H9 (cell line): ENCODE results near the gene SNAP47. TPM values are rescaled to one million over a fixed set of nuclear protein-coding genes. Genes with fewer than 3 reads are reported as not detected.

Experiments used
- DNase-seq: peaks from one replicate; pipeline ENCODE4 v3.0.0-alpha.2; 2017
- H2AFZ ChIP-seq: one replicate; pipeline ENCODE4 v1.6.1; 2013; ENCODE audit warnings: mild to moderate bottlenecking, low read length, control low read depth, moderate library complexity
- H2AK5ac ChIP-seq: 2 replicates; pipeline ENCODE4 v1.6.1; 2013; ENCODE audit warnings: low read length, control low read depth, mixed read lengths; ENCODE audit not compliant: insufficient read length
- H2BK120ac ChIP-seq: one replicate; pipeline ENCODE4 v1.6.1; 2013; ENCODE audit warnings: low read depth, mild to moderate bottlenecking, low read length, control low read depth, inconsistent platforms; ENCODE audit not compliant: poor library complexity, severe bottlenecking
- H2BK12ac ChIP-seq: 2 replicates; pipeline ENCODE4 v1.6.1; 2013; ENCODE audit warnings: low read length, control low read depth, mixed read lengths, low read depth; ENCODE audit not compliant: insufficient read length
- H2BK15ac ChIP-seq: 2 replicates; pipeline ENCODE4 v1.6.1; 2013; ENCODE audit warnings: low read depth, low read length, control low read depth
- H2BK20ac ChIP-seq: one replicate; pipeline ENCODE4 v1.6.1; 2013; ENCODE audit warnings: low read depth, mild to moderate bottlenecking, low read length, control low read depth, inconsistent platforms; ENCODE audit not compliant: poor library complexity, severe bottlenecking
- H2BK5ac ChIP-seq: 2 replicates; pipeline ENCODE4 v1.6.1; 2013; ENCODE audit warnings: low read length, control low read depth, mixed read lengths; ENCODE audit not compliant: insufficient read length
- H3K14ac ChIP-seq: 2 replicates; pipeline ENCODE4 v1.6.1; 2013; ENCODE audit warnings: low read length, control low read depth; ENCODE audit not compliant: insufficient read depth
- H3K18ac ChIP-seq: 2 replicates; pipeline ENCODE4 v1.6.1; 2013; ENCODE audit warnings: low read depth, mild to moderate bottlenecking, mixed read lengths, low read length, control low read depth; ENCODE audit not compliant: insufficient read length
- H3K23ac ChIP-seq: 2 replicates; pipeline ENCODE4 v1.6.1; 2013; ENCODE audit warnings: low read length, control low read depth, mixed read lengths, low read depth; ENCODE audit not compliant: insufficient read length
- H3K23me2 ChIP-seq: 2 replicates; pipeline ENCODE4 v1.6.1; 2013; ENCODE audit warnings: low read depth, mild to moderate bottlenecking, mixed read lengths, low read length, control low read depth; ENCODE audit not compliant: insufficient read length, poor library complexity, severe bottlenecking
- H3K27ac ChIP-seq: 2 replicates; pipeline ENCODE4 v1.5.1; 2013; ENCODE audit warnings: low read length, control low read depth, mixed read lengths, low read depth; ENCODE audit not compliant: insufficient read length
- H3K27me3 ChIP-seq: 2 replicates; pipeline ENCODE4 v1.6.1; 2013; ENCODE audit warnings: low read length, control low read depth, inconsistent platforms; ENCODE audit not compliant: insufficient read depth
- H3K4ac ChIP-seq: 2 replicates; pipeline ENCODE4 v1.6.1; 2013; ENCODE audit warnings: low read depth, mild to moderate bottlenecking, control low read depth, inconsistent platforms, low read length, moderate library complexity
- H3K4me1 ChIP-seq: 2 replicates; pipeline ENCODE4 v1.6.1; 2013; ENCODE audit warnings: low read length, control low read depth, inconsistent platforms; ENCODE audit not compliant: insufficient read depth
- H3K4me2 ChIP-seq: 2 replicates; pipeline ENCODE4 v1.6.1; 2013; ENCODE audit warnings: low read length, control low read depth, mixed read lengths; ENCODE audit not compliant: insufficient read length, insufficient read depth
- H3K56ac ChIP-seq: 2 replicates; pipeline ENCODE4 v1.6.1; 2013; ENCODE audit warnings: low read depth, mild to moderate bottlenecking, mixed read lengths, low read length, control low read depth; ENCODE audit not compliant: insufficient read length
- H3K79me1 ChIP-seq: 2 replicates; pipeline ENCODE4 v1.6.1; 2013; ENCODE audit warnings: low read depth, mild to moderate bottlenecking, moderate library complexity, low read length, control low read depth, inconsistent platforms; ENCODE audit not compliant: insufficient read depth, poor library complexity, severe bottlenecking
- H3K79me2 ChIP-seq: 2 replicates; pipeline ENCODE4 v1.6.1; 2013; ENCODE audit warnings: low read length, control low read depth, inconsistent platforms; ENCODE audit not compliant: insufficient read depth
- H3K9ac ChIP-seq: 2 replicates; pipeline ENCODE4 v1.6.1; 2013; ENCODE audit warnings: low read length, control low read depth, mixed read lengths; ENCODE audit not compliant: insufficient read length; ENCODE audit errors: extremely low read depth
- H3K9me3 ChIP-seq: one replicate; pipeline ENCODE4 v1.6.1; 2013; ENCODE audit warnings: low read depth, low read length, inconsistent platforms; ENCODE audit not compliant: control insufficient read depth
- H3T11ph ChIP-seq: one replicate; pipeline ENCODE4 v1.6.1; 2013; ENCODE audit warnings: mild to moderate bottlenecking, low read length, control low read depth, inconsistent platforms
- H4K20me1 ChIP-seq: one replicate; pipeline ENCODE4 v1.6.1; 2013; ENCODE audit not compliant: control insufficient read depth, insufficient read length, insufficient read depth
- H4K5ac ChIP-seq: 2 replicates; pipeline ENCODE4 v1.6.1; 2013; ENCODE audit warnings: low read depth, mild to moderate bottlenecking, mixed read lengths, low read length, control low read depth; ENCODE audit not compliant: insufficient read length
- H4K8ac ChIP-seq: replicated peaks from 2 replicates; pipeline ENCODE4 v1.6.1; 2013; ENCODE audit warnings: low read length, control low read depth, mixed read lengths, low read depth; ENCODE audit not compliant: insufficient read length
- H4K91ac ChIP-seq: 2 replicates; pipeline ENCODE4 v1.6.1; 2013; ENCODE audit warnings: low read depth, mild to moderate bottlenecking, moderate library complexity, mixed read lengths, low read length, control low read depth; ENCODE audit not compliant: insufficient read length
- H3K27ac Mint-ChIP-seq, 3 experiments: 2 replicates in 2 of 3; 3 replicates in 1 of 3; pipeline ENCODE4 v1.8.0; 2020 to 2021; ENCODE audit warnings: mixed read lengths in 3 of 3, mild to moderate bottlenecking in 1 of 3, moderate library complexity in 1 of 3
- H3K27me3 Mint-ChIP-seq: 2 replicates; pipeline ENCODE4 v1.8.0; 2021; ENCODE audit warnings: low read depth, mild to moderate bottlenecking, moderate library complexity, mixed read lengths
- H3K36me3 Mint-ChIP-seq, 3 experiments: 2 replicates in 2 of 3; 3 replicates in 1 of 3; pipeline ENCODE4 v1.8.0; 2020 to 2021; ENCODE audit warnings: low read depth in 3 of 3, mixed read lengths in 3 of 3; ENCODE audit not compliant: insufficient read depth in 1 of 3
- H3K4me1 Mint-ChIP-seq, 2 experiments: 2 replicates each; pipeline ENCODE4 v1.8.0; 2020; ENCODE audit warnings: mixed read lengths in 2 of 2
- H3K4me3 Mint-ChIP-seq, 2 experiments: 2 replicates in 1 of 2; 3 replicates in 1 of 2; pipeline ENCODE4 v1.8.0; 2020 to 2021; ENCODE audit warnings: mild to moderate bottlenecking in 2 of 2, mixed read lengths in 2 of 2, moderate library complexity in 1 of 2
- H3K9me3 Mint-ChIP-seq, 2 experiments: 2 replicates in 1 of 2; 3 replicates in 1 of 2; pipeline ENCODE4 v1.8.0; 2020; ENCODE audit warnings: mild to moderate bottlenecking in 2 of 2, mixed read lengths in 2 of 2, moderate library complexity in 1 of 2
- WGBS: extraction: QIAGEN DNeasy Blood & Tissue Kit; methylation state at CpG from one replicate; pipeline ENCODE4 v1.1.7; 2013; ENCODE audit warnings: missing lambda C conversion rate, low lambda C conversion rate, mixed read lengths; ENCODE audit not compliant: insufficient read length; ENCODE audit errors: extremely low coverage; 5-methylcytosine and 5-hydroxymethylcytosine counted together
- total RNA-seq: library from RNA; stranded (reverse); gene quantifications from 2 replicates; pipeline ENCODE4 v1.2.1, GENCODE V29; 2021
- TF ChIP-seq, protein P1 (sequence below): fragments of 200-600 bp; sonication (generic); conservative IDR thresholded peaks from 3 replicates; pipeline ENCODE4 v1.8.0; 2021; ENCODE audit warnings: antibody characterized with exemption, mild to moderate bottlenecking

Gene SNAP47
- total RNA-seq, 1 experiment from 2014 or later = 44.1 TPM

DNA sequence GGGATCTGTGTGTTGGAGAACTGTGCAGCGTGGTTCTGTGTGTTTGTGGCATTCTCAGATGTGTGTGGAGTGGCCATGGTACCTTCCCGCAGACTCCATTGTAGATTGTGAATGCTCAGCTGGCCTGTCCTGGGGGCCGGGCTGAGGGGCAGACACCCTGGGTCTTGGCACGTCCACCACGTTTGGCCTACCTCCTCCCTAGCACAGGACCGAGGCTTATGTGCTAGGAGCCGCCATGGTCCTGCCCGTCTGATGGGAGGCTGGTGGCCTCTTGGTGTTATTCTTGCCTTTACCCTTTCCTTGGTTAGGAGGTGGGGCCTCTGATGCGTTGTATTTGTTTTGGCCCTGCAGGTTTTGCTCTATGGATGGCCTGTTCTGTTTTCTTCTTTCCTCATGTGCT, 25.1 kb downstream of the SNAP47 start:
- Histone ChIP-seq H2BK12ac (no peak overlapping the region), H3T11ph (no peak overlapping the region), H3K4me1 (no peaks in the 10 kb centered on the region), H4K91ac (no peak overlapping the region), H2BK120ac (no peak overlapping the region), H3K79me2 (no peaks in the 10 kb centered on the region), H2BK5ac (no peak overlapping the region), H3K9me3 (no peaks in the 10 kb centered on the region), H3K4ac (no peak overlapping the region), H3K56ac (no peak overlapping the region), H2AK5ac (no peak overlapping the region), H2AFZ (no peak overlapping the region), H3K27ac (no peak overlapping the region), H3K79me1 (peaks cover 6% of the 10 kb centered on the region), H4K20me1 (no peaks in the 10 kb centered on the region), H4K8ac (no peak overlapping the region), H3K23ac (no peak overlapping the region), H3K4me2 (no peak overlapping the region), H3K23me2 (peaks cover 2% of the 10 kb centered on the region), H3K14ac (no peak overlapping the region), H4K5ac (no peak overlapping the region), H3K18ac (no peak overlapping the region), H3K9ac (no peak overlapping the region), H2BK15ac (no peak overlapping the region), H3K27me3 (no peaks in the 10 kb centered on the region), H2BK20ac (no peak overlapping the region)
- no CpG with 5 or more reads among the region's 9 CpGs for WGBS
- H3K36me3 Mint-ChIP-seq = peaks cover 15 to 61% (median 36%) of the 10 kb centered on the region in 3 experiments
- DNase-seq = no peak
- H3K27ac Mint-ChIP-seq = no peak overlapping the region
- peaks cover 4 to 19% of the 10 kb centered on the region in 2 experiments; a peak in 2 of 4 replicates for H3K4me1 Mint-ChIP-seq
- no peaks in the 10 kb centered on the region for H3K9me3 Mint-ChIP-seq
- no peak overlapping the region for H3K4me3 Mint-ChIP-seq
- no peaks in the 10 kb centered on the region for H3K27me3 Mint-ChIP-seq
- TF ChIP-seq, protein P1, sequence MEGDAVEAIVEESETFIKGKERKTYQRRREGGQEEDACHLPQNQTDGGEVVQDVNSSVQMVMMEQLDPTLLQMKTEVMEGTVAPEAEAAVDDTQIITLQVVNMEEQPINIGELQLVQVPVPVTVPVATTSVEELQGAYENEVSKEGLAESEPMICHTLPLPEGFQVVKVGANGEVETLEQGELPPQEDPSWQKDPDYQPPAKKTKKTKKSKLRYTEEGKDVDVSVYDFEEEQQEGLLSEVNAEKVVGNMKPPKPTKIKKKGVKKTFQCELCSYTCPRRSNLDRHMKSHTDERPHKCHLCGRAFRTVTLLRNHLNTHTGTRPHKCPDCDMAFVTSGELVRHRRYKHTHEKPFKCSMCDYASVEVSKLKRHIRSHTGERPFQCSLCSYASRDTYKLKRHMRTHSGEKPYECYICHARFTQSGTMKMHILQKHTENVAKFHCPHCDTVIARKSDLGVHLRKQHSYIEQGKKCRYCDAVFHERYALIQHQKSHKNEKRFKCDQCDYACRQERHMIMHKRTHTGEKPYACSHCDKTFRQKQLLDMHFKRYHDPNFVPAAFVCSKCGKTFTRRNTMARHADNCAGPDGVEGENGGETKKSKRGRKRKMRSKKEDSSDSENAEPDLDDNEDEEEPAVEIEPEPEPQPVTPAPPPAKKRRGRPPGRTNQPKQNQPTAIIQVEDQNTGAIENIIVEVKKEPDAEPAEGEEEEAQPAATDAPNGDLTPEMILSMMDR = no peak
